OCI-LY3 (cell line): Measurements from ENCODE around the gene NINL.

ENCODE experiments used
- H2AFZ ChIP-seq: fragments of 200-600, 300-600 bp; shearing (Covaris generic); 2 replicates; pipeline ENCODE4 v1.6.0; 2014; ENCODE audit warnings: antibody characterized with exemption, low read depth, low read length
- H3K27ac ChIP-seq: fragments of 200-600, 300-600 bp; sonication (generic); 2 replicates; pipeline ENCODE4 v1.5.1; 2014; ENCODE audit warnings: mild to moderate bottlenecking, low read length, moderate library complexity, mixed read lengths
- H3K27me3 ChIP-seq: fragments of 200-600, 300-600 bp; sonication (generic); 2 replicates; pipeline ENCODE4 v1.6.1; 2014; ENCODE audit warnings: low read depth, low read length, mixed read lengths
- H3K36me3 ChIP-seq: fragments of 200-600, 300-600 bp; sonication (generic); replicated peaks from 2 replicates; pipeline ENCODE3; 2014; ENCODE audit warnings: low read depth, low read length, mixed read lengths
- H3K4me1 ChIP-seq: fragments of 300-600, 200-600 bp; sonication (generic); 2 replicates; pipeline ENCODE4 v1.6.1; 2014; ENCODE audit warnings: low read length, mixed read lengths
- H3K4me2 ChIP-seq: fragments of 200-600, 300-600 bp; sonication (generic); 2 replicates; pipeline ENCODE4 v1.6.1; 2014; ENCODE audit warnings: low read length, mixed read lengths
- H3K4me3 ChIP-seq: fragments of 300-600, 200-600 bp; sonication (generic); 2 replicates; pipeline ENCODE4 v1.5.1; 2014; ENCODE audit warnings: antibody characterized with exemption, mild to moderate bottlenecking, low read length, moderate library complexity
- H3K79me2 ChIP-seq: fragments of 300-600, 200-600 bp; shearing (Covaris generic); 2 replicates; pipeline ENCODE4 v1.6.1; 2014; ENCODE audit warnings: mild to moderate bottlenecking, low read length, mixed read lengths
- H3K9ac ChIP-seq: fragments of 300-600, 200-600 bp; shearing (Covaris generic); 2 replicates; pipeline ENCODE4 v1.6.0; 2014; ENCODE audit warnings: mild to moderate bottlenecking, low read length, moderate library complexity
- H3K9me3 ChIP-seq: fragments of 200-600, 300-600 bp; shearing (Covaris generic); 2 replicates; pipeline ENCODE4 v1.6.1; 2014; ENCODE audit warnings: low read length, mixed read lengths; ENCODE audit not compliant: insufficient read depth
- H4K20me1 ChIP-seq: fragments of 200-600, 300-600 bp; sonication (generic); 2 replicates; pipeline ENCODE4 v1.6.1; 2016; ENCODE audit warnings: low read length, mixed read lengths; ENCODE audit not compliant: insufficient read depth
- CTCF ChIP-seq: fragments of 200-600, 300-600 bp; sonication (generic); IDR thresholded peaks from 2 replicates; pipeline ENCODE4 v1.5.1; 2014; ENCODE audit warnings: antibody characterized with exemption, low read length, low read depth
- EZH2phosphoT487 ChIP-seq: fragments of 200-600 bp; shearing (Covaris generic); IDR thresholded peaks from 2 replicates; pipeline ENCODE4 v1.6.1; 2018; ENCODE audit warnings: antibody characterized with exemption, mixed run types, low read depth

Gene NINL

GRCh38 chr20:25573288-25574251 lies 11.8 kb downstream of the NINL start:
- Histone ChIP-seq H2AFZ (no peak overlapping the region), H3K27me3 (no peaks in the 10 kb centered on the region), H4K20me1 (no peaks in the 10 kb centered on the region), H3K27ac (no peak overlapping the region), H3K4me2 (no peak overlapping the region), H3K9me3 (no peaks in the 10 kb centered on the region), H3K4me1 (no peaks in the 10 kb centered on the region), H3K4me3 (no peak overlapping the region), H3K36me3 (no peaks in the 10 kb centered on the region), H3K9ac (no peak overlapping the region), H3K79me2 (no peaks in the 10 kb centered on the region)
- TF ChIP-seq CTCF (no peak), EZH2phosphoT487 (no peak)

- H3K4me2 ChIP-seq: no peak overlapping the region
- no peak overlapping the region for H2AFZ ChIP-seq
Observed at GRCh38 chr20:25571817-25572216, 13.5 kb downstream of the NINL start.

GRCh38 chr20:25571240-25571639 lies 14.1 kb downstream of the NINL start:
- Histone ChIP-seq H3K9me3 (no peaks in the 10 kb centered on the region), H3K36me3 (no peaks in the 10 kb centered on the region), H3K4me1 (no peaks in the 10 kb centered on the region), H4K20me1 (no peaks in the 10 kb centered on the region), H3K79me2 (no peaks in the 10 kb centered on the region), H2AFZ (no peak overlapping the region), H3K4me2 (no peak overlapping the region), H3K27ac (no peak overlapping the region), H3K9ac (no peak overlapping the region), H3K27me3 (no peaks in the 10 kb centered on the region), H3K4me3 (no peak overlapping the region)
- no peak for TF ChIP-seq EZH2phosphoT487
- no peak for TF ChIP-seq CTCF

More at GRCh38 chr20:25571817-25572216, 13.5 kb downstream of the NINL start:
- H3K79me2 ChIP-seq: no peaks in the 10 kb centered on the region
- no peaks in the 10 kb centered on the region for H4K20me1 ChIP-seq
- no peaks in the 10 kb centered on the region for H3K36me3 ChIP-seq
- no peaks in the 10 kb centered on the region for H3K27me3 ChIP-seq
- no peak overlapping the region for H3K27ac ChIP-seq
- TF ChIP-seq CTCF (no peak), EZH2phosphoT487 (no peak)
- H3K9me3 ChIP-seq: no peaks in the 10 kb centered on the region
- H3K4me3 ChIP-seq: no peak overlapping the region
- H3K9ac ChIP-seq: no peak overlapping the region
- H3K4me1 ChIP-seq: no peaks in the 10 kb centered on the region

- Histone ChIP-seq H3K4me1 (no peaks in the 10 kb centered on the region), H2AFZ (no peak overlapping the region), H3K27ac (no peak overlapping the region), H3K27me3 (no peaks in the 10 kb centered on the region), H4K20me1 (no peaks in the 10 kb centered on the region), H3K36me3 (no peaks in the 10 kb centered on the region), H3K9ac (no peak overlapping the region), H3K4me3 (no peak overlapping the region), H3K9me3 (no peaks in the 10 kb centered on the region), H3K79me2 (no peaks in the 10 kb centered on the region), H3K4me2 (no peak overlapping the region)
- no peak for TF ChIP-seq CTCF
- TF ChIP-seq EZH2phosphoT487: no peak
Observed at GRCh38 chr20:25570148-25570530, 15.2 kb downstream of the NINL start.
